ENCODE measurements around the gene TDRD10. TPM values are rescaled to one million over a fixed set of nuclear protein-coding genes. Genes with fewer than 3 reads are reported as not detected.

TDRD10 gene
- total RNA-seq, 1 donor from 2014 or later: 4.9 TPM

GRCh38 chr1:154503898-154504297 lies 1.9 kb downstream of the TDRD10 start:
- Histone ChIP-seq H3K4me1 (peaks cover 16% of the 10 kb centered on the region), H3K27me3 (peaks cover 15% of the 10 kb centered on the region), H3K4me3 (no peak overlapping the region), H3K27ac (no peak overlapping the region), H3K9me3 (no peaks in the 10 kb centered on the region), H3K36me3 (no peaks in the 10 kb centered on the region)
- TF ChIP-seq CTCF (IDR thresholded peaks at IDR 0.05): no peak
- TF ChIP-seq POLR2AphosphoS5 (IDR thresholded peaks at IDR 0.05; ENCODE audit: insufficient read depth in 1 of 2, low read depth in 1 of 2): no peak
- TF ChIP-seq POLR2A (IDR thresholded peaks at IDR 0.05): no peak
- intact Hi-C loops (cut with DNase I): loop anchor here (5.0 kb wide), 1 partner anchor 1938 kb away; no protein-coding TSS in a partner anchor
- DNase-seq (ENCODE audit: extremely low spot score in 2 of 2): no peak

GRCh38 chr1:154512760-154513159 lies 10.7 kb downstream of the TDRD10 start:
- DNase-seq (ENCODE audit: extremely low spot score in 2 of 2): no peak
- Histone ChIP-seq H3K36me3 (no peaks in the 10 kb centered on the region), H3K4me3 (no peak overlapping the region), H3K27ac (no peak overlapping the region), H3K27me3 (peaks cover 4% of the 10 kb centered on the region), H3K4me1 (no peaks in the 10 kb centered on the region), H3K9me3 (no peaks in the 10 kb centered on the region)
- TF ChIP-seq POLR2A (IDR thresholded peaks at IDR 0.05): no peak
- TF ChIP-seq CTCF (IDR thresholded peaks at IDR 0.05): no peak
- no peak for TF ChIP-seq POLR2AphosphoS5 (IDR thresholded peaks at IDR 0.05; ENCODE audit: insufficient read depth in 1 of 2, low read depth in 1 of 2)
- intact Hi-C loops (cut with DNase I): no loop called here

- H3K4me3 ChIP-seq: no peak overlapping the region
- H3K27me3 ChIP-seq: peaks cover 4% of the 10 kb centered on the region
- H3K9me3 ChIP-seq: no peaks in the 10 kb centered on the region
- DNase-seq (ENCODE audit: extremely low spot score in 2 of 2): no peak
- H3K27ac ChIP-seq: no peak overlapping the region
- H3K4me1 ChIP-seq: no peaks in the 10 kb centered on the region
- no peak for TF ChIP-seq CTCF (IDR thresholded peaks at IDR 0.05)
- no peak for TF ChIP-seq POLR2A (IDR thresholded peaks at IDR 0.05)
- TF ChIP-seq POLR2AphosphoS5 (IDR thresholded peaks at IDR 0.05; ENCODE audit: insufficient read depth in 1 of 2, low read depth in 1 of 2): no peak
- intact Hi-C loops (cut with DNase I): no loop called here
- H3K36me3 ChIP-seq: no peaks in the 10 kb centered on the region
Observed at GRCh38 chr1:154514066-154514553, 12.1 kb downstream of the TDRD10 start.

- no peak for TF ChIP-seq CTCF (IDR thresholded peaks at IDR 0.05)
- TF ChIP-seq POLR2AphosphoS5 (IDR thresholded peaks at IDR 0.05; ENCODE audit: insufficient read depth in 1 of 2, low read depth in 1 of 2): no peak
- TF ChIP-seq POLR2A (IDR thresholded peaks at IDR 0.05): no peak
- Histone ChIP-seq H3K27me3 (no peaks in the 10 kb centered on the region), H3K36me3 (no peaks in the 10 kb centered on the region), H3K27ac (no peak overlapping the region), H3K4me1 (peaks cover 10% of the 10 kb centered on the region), H3K9me3 (no peaks in the 10 kb centered on the region), H3K4me3 (no peak overlapping the region)
- intact Hi-C loops (cut with DNase I): no loop called here
- DNase-seq (ENCODE audit: extremely low spot score in 2 of 2): no peak
Observed at GRCh38 chr1:154517661-154518060, 15.6 kb downstream of the TDRD10 start.

- no peak for DNase-seq (ENCODE audit: extremely low spot score in 2 of 2)
- peaks cover 10% of the 10 kb centered on the region for H3K4me1 ChIP-seq
- H3K36me3 ChIP-seq: no peaks in the 10 kb centered on the region
- intact Hi-C loops (cut with DNase I): no loop called here
- no peaks in the 10 kb centered on the region for H3K27me3 ChIP-seq
- H3K9me3 ChIP-seq: no peaks in the 10 kb centered on the region
- H3K4me3 ChIP-seq: no peak overlapping the region
- TF ChIP-seq POLR2A (IDR thresholded peaks at IDR 0.05) (no peak), CTCF (IDR thresholded peaks at IDR 0.05) (no peak), POLR2AphosphoS5 (IDR thresholded peaks at IDR 0.05; ENCODE audit: insufficient read depth in 1 of 2, low read depth in 1 of 2) (no peak)
- H3K27ac ChIP-seq: no peak overlapping the region
Observed at GRCh38 chr1:154519591-154519991, 17.6 kb downstream of the TDRD10 start.

All from vagina (tissue), 2 donors.